MM.1S (cell line): ENCODE data around the gene GHRH.

Experiments
- DNase-seq: peaks from one replicate; pipeline ENCODE4 v3.0.0-alpha.2; 2015
- H2AFZ ChIP-seq: fragments of 300-600 bp; sonication (generic); 2 replicates; pipeline ENCODE4 v1.6.0; 2016; ENCODE audit warnings: antibody characterized with exemption, low read length
- H3F3A ChIP-seq: fragments of 300-600 bp; sonication (generic); 2 replicates; pipeline ENCODE4 v1.6.1; 2016; ENCODE audit warnings: mild to moderate bottlenecking, antibody characterized with exemption, low read length, moderate library complexity, mixed read lengths; ENCODE audit not compliant: insufficient read depth
- H3K27ac ChIP-seq: fragments of 300-600 bp; sonication (generic); 2 replicates; pipeline ENCODE4 v1.5.1; 2016; ENCODE audit warnings: mild to moderate bottlenecking, low read length
- H3K27me3 ChIP-seq: fragments of 300-600 bp; sonication (generic); replicated peaks from 2 replicates; pipeline ENCODE4 v1.6.0; 2016; ENCODE audit warnings: low read length; ENCODE audit not compliant: insufficient read depth
- H3K36me3 ChIP-seq: fragments of 300-600 bp; sonication (generic); replicated peaks from 2 replicates; pipeline ENCODE4 v1.6.1; 2016; ENCODE audit warnings: mild to moderate bottlenecking, low read length, mixed read lengths; ENCODE audit not compliant: insufficient read depth
- H3K4me1 ChIP-seq: fragments of 300-600 bp; sonication (generic); 2 replicates; pipeline ENCODE4 v1.6.1; 2016; ENCODE audit warnings: low read length, mixed read lengths
- H3K4me2 ChIP-seq: fragments of 300-600 bp; sonication (generic); 2 replicates; pipeline ENCODE4 v1.6.0; 2016; ENCODE audit warnings: low read depth, low read length
- H3K4me3 ChIP-seq: fragments of 300-600 bp; sonication (generic); 2 replicates; pipeline ENCODE4 v1.5.1; 2016; ENCODE audit warnings: low read length, mixed read lengths
- H3K79me2 ChIP-seq: fragments of 300-600 bp; sonication (generic); 2 replicates; pipeline ENCODE4 v1.6.1; 2016; ENCODE audit warnings: mixed run types, low read length, mixed read lengths
- H3K9ac ChIP-seq: fragments of 300-600 bp; sonication (generic); 2 replicates; pipeline ENCODE4 v1.6.1; 2016; ENCODE audit warnings: low read length, mixed read lengths
- H3K9me2 ChIP-seq: fragments of 300-600 bp; sonication (generic); replicated peaks from 2 replicates; pipeline ENCODE4 v1.6.1; 2016; ENCODE audit warnings: mild to moderate bottlenecking, low read length, mixed read lengths; ENCODE audit not compliant: insufficient read depth
- H3K9me3 ChIP-seq: fragments of 300-600 bp; sonication (generic); replicated peaks from 2 replicates; pipeline ENCODE4 v1.6.1; 2016; ENCODE audit warnings: mild to moderate bottlenecking, low read length, mixed read lengths; ENCODE audit not compliant: insufficient read depth
- H4K20me1 ChIP-seq: fragments of 300-600 bp; sonication (generic); 2 replicates; pipeline ENCODE4 v1.6.1; 2016; ENCODE audit warnings: mild to moderate bottlenecking, low read length, moderate library complexity, mixed read lengths; ENCODE audit not compliant: insufficient read depth
- EZH2 ChIP-seq: fragments of 300-600 bp; sonication (generic); optimal IDR thresholded peaks from 2 replicates; pipeline ENCODE3; 2017; ENCODE audit warnings: low read depth, mild to moderate bottlenecking, antibody characterized with exemption, low read length, mixed read lengths
- EZH2phosphoT487 ChIP-seq: fragments of 300-600 bp; sonication (generic); IDR thresholded peaks from 2 replicates; pipeline ENCODE4 v1.6.1; 2018; ENCODE audit warnings: antibody characterized with exemption, low read length
- TF ChIP-seq, protein P1 (sequence below): fragments of 300-600 bp; sonication (generic); IDR thresholded peaks from 2 replicates; pipeline ENCODE4 v1.5.1; 2016; ENCODE audit warnings: antibody characterized with exemption, low read length, mixed read lengths

GHRH gene

GRCh38 chr20:37263686-37264085 is 2.1 kb upstream of the GHRH start:
- H3K27me3 ChIP-seq, result 0 out of 2 replicates have a peak, but pooled peaks cover 4% of the 10 kb centered on the region
- no peak overlapping the region for H3K9ac ChIP-seq
- no peaks in the 10 kb centered on the region for H3K9me2 ChIP-seq
- H3K79me2 ChIP-seq, result no peaks in the 10 kb centered on the region
- H3F3A ChIP-seq, result no peaks in the 10 kb centered on the region
- no peaks in the 10 kb centered on the region for H3K4me1 ChIP-seq
- TF ChIP-seq, protein P1, sequence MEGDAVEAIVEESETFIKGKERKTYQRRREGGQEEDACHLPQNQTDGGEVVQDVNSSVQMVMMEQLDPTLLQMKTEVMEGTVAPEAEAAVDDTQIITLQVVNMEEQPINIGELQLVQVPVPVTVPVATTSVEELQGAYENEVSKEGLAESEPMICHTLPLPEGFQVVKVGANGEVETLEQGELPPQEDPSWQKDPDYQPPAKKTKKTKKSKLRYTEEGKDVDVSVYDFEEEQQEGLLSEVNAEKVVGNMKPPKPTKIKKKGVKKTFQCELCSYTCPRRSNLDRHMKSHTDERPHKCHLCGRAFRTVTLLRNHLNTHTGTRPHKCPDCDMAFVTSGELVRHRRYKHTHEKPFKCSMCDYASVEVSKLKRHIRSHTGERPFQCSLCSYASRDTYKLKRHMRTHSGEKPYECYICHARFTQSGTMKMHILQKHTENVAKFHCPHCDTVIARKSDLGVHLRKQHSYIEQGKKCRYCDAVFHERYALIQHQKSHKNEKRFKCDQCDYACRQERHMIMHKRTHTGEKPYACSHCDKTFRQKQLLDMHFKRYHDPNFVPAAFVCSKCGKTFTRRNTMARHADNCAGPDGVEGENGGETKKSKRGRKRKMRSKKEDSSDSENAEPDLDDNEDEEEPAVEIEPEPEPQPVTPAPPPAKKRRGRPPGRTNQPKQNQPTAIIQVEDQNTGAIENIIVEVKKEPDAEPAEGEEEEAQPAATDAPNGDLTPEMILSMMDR, result no peak
- TF ChIP-seq EZH2phosphoT487 (no peak), EZH2 (no peak)
- no peaks in the 10 kb centered on the region for H4K20me1 ChIP-seq
- H3K36me3 ChIP-seq, result no peaks in the 10 kb centered on the region
- H3K9me3 ChIP-seq, result no peaks in the 10 kb centered on the region
- no peak overlapping the region for H3K4me2 ChIP-seq
- H3K27ac ChIP-seq, result no peak overlapping the region
- no peak overlapping the region for H2AFZ ChIP-seq
- no peak for DNase-seq
- H3K4me3 ChIP-seq, result no peak overlapping the region

- 0 out of 2 replicates have a peak, but pooled peaks cover 8% of the 10 kb centered on the region for H3K27me3 ChIP-seq
- H3F3A ChIP-seq, result no peaks in the 10 kb centered on the region
- DNase-seq, result no peak
- H3K27ac ChIP-seq, result no peak overlapping the region
- no peak overlapping the region for H3K4me3 ChIP-seq
- no peak overlapping the region for H2AFZ ChIP-seq
- H3K36me3 ChIP-seq, result no peaks in the 10 kb centered on the region
- no peaks in the 10 kb centered on the region for H3K4me1 ChIP-seq
- H4K20me1 ChIP-seq, result no peaks in the 10 kb centered on the region
- no peak overlapping the region for H3K9ac ChIP-seq
- TF ChIP-seq EZH2phosphoT487, result no peak
- TF ChIP-seq, protein P1, result no peak
- no peak overlapping the region for H3K4me2 ChIP-seq
- H3K79me2 ChIP-seq, result no peaks in the 10 kb centered on the region
- no peaks in the 10 kb centered on the region for H3K9me2 ChIP-seq
- H3K9me3 ChIP-seq, result no peaks in the 10 kb centered on the region
These were observed 891 bp upstream of the GHRH start for GRCh38 chr20:37262505-37262904.

DNA sequence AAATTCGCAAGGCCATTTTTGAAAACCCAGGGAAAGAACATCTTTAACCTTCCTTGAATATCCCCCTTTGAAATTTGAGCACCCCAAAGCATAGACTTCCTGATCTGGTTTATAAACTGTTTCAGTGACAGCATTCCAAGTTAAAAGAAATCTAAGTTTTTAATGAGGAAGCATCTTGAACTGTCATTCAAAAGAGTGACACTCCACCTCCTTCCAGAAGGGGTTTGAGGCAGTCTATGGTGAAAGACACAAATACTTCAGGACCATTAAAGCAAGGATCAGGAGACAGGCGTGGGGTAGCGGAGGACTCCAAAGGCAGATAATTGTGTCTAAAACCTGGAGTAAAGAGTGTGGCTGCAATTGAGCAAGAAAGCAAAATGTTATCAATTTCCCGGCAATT is 691 bp downstream of the GHRH start:
- no peaks in the 10 kb centered on the region for H3K4me1 ChIP-seq
- H3K36me3 ChIP-seq, result no peaks in the 10 kb centered on the region
- 0 out of 2 replicates have a peak, but pooled peaks cover 8% of the 10 kb centered on the region for H3K27me3 ChIP-seq
- no peaks in the 10 kb centered on the region for H3K79me2 ChIP-seq
- H4K20me1 ChIP-seq, result no peaks in the 10 kb centered on the region
- H3K27ac ChIP-seq, result no peak overlapping the region
- no peaks in the 10 kb centered on the region for H3F3A ChIP-seq
- H2AFZ ChIP-seq, result no peak overlapping the region
- H3K9ac ChIP-seq, result no peak overlapping the region
- H3K9me3 ChIP-seq, result no peaks in the 10 kb centered on the region
- no peaks in the 10 kb centered on the region for H3K9me2 ChIP-seq
- no peak overlapping the region for H3K4me2 ChIP-seq
- no peak overlapping the region for H3K4me3 ChIP-seq
- TF ChIP-seq, protein P1, result no peak
- no peak for TF ChIP-seq EZH2
- no peak for TF ChIP-seq EZH2phosphoT487
- DNase-seq, result no peak
